GM23248 (cell line): ENCODE measurements around the gene NCOR2.

Source experiments
- EZH2 ChIP-seq: fragments of 200-600 bp; sonication (generic); IDR thresholded peaks from 2 replicates; pipeline ENCODE4 v1.6.1; 2018; ENCODE audit warnings: antibody characterized with exemption, mild to moderate bottlenecking; ENCODE audit not compliant: insufficient read depth, poor library complexity, severe bottlenecking
- EZH2phosphoT487 ChIP-seq: fragments of 200-600 bp; sonication (generic); IDR thresholded peaks from 2 replicates; pipeline ENCODE4 v1.6.1; 2018; ENCODE audit warnings: antibody characterized with exemption, moderate library complexity, mild to moderate bottlenecking, low read depth; ENCODE audit not compliant: insufficient read depth

DNA sequence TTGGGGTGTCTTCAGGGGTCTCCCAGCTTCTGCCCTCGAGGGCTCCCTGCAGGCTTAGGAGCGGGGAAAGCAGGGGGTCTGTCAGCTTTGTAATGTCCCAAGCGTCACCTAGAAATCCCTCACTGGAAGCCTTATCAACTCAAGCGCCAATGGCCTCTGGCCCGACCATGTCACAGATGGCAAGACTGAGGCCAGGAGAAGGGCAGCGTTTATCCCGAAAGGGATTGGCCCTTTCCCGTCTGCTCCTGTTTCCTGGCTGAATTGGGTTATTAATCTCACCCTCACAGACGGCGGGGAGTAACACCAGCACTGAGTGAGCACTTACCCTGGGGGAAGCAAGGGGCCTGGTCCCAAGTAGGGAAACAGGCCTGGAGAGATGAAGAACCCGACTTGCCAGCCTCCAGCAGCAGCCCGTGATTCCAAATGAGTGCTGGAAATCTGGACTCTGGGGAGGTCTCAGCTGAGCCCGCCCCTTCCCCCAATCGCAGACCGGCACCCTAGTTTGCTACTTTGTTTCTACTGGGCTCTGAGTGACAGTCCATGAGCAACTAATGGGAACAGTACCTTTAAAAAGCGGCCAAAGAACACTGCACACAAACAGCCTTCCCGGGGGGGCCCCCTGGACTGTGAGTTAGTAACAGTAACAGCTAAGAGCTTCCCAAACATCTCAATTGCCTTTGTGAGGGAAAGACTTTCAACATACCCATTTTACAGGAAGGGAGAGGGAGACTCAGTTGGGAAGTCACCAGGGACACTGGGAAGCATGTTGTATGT, 2.1 kb upstream of the NCOR2 start:
- TF ChIP-seq EZH2, result no peak
- TF ChIP-seq EZH2phosphoT487, result no peak
